Endothelial cell of hepatic sinusoid (primary cell): ENCODE results near the gene TMEM95.

Source experiments
- in situ Hi-C: cut with HindIII; loops from 2 replicates; pipeline ENCODE4 v1.10.0; 2017; ENCODE audit warnings: low sequenced_read_pairs

The TMEM95 gene

GRCh38 chr17:7370853-7371252 lies 15.9 kb downstream of the TMEM95 start:
- in situ Hi-C loops = no loop called here

GRCh38 chr17:7374353-7374752 lies 19.4 kb downstream of the TMEM95 start:
- in situ Hi-C loops = no loop called here

- in situ Hi-C loops = no loop called here
These were observed 24.2 kb downstream of the TMEM95 start for GRCh38 chr17:7379134-7379533.

GRCh38 chr17:7380321-7380720 lies 25.4 kb downstream of the TMEM95 start:
- in situ Hi-C loops = no loop called here

- in situ Hi-C loops = no loop called here
These were observed 26.1 kb downstream of the TMEM95 start, which contains the start of gene TNK1 for GRCh38 chr17:7380855-7381683. Gene TNK1 (plus strand): TSS chr17:7381089. CDS start chr17:7382927, 1,838 bp downstream.

GRCh38 chr17:7382901-7383300 lies 27.9 kb downstream of the TMEM95 start:
- in situ Hi-C loops = no loop called here

GRCh38 chr17:7383371-7383741 lies 28.4 kb downstream of the TMEM95 start:
- in situ Hi-C loops = no loop called here

GRCh38 chr17:7383742-7384488 lies 29.0 kb downstream of the TMEM95 start:
- in situ Hi-C loops = no loop called here

GRCh38 chr17:7384489-7385081 lies 29.6 kb downstream of the TMEM95 start:
- in situ Hi-C loops = loop anchor here (5.0 kb wide), 2 partner anchors 48 to 93 kb away; partner anchors contain the start of gene ZBTB4

- in situ Hi-C loops = loop anchor here (5.0 kb wide), 2 partner anchors 43 to 88 kb away; partner anchors contain the start of gene ZBTB4
These were observed 33.9 kb downstream of the TMEM95 start for GRCh38 chr17:7388856-7389255.

- in situ Hi-C loops = loop anchor here (5.0 kb wide), 2 partner anchors 42 to 87 kb away; partner anchors contain the start of gene ZBTB4
These were observed 35.3 kb downstream of the TMEM95 start for GRCh38 chr17:7389924-7390910.

GRCh38 chr17:7391307-7391706 lies 36.4 kb downstream of the TMEM95 start:
- in situ Hi-C loops = no loop called here

- in situ Hi-C loops = no loop called here
These were observed 38.0 kb downstream of the TMEM95 start for GRCh38 chr17:7392696-7393612.

GRCh38 chr17:7393613-7394451 lies 38.9 kb downstream of the TMEM95 start:
- in situ Hi-C loops = no loop called here

- in situ Hi-C loops = no loop called here
These were observed 39.7 kb downstream of the TMEM95 start, which contains the start of gene PLSCR3 for GRCh38 chr17:7394452-7395191. Gene PLSCR3 (minus strand): TSS chr17:7394525. CDS start chr17:7394110, 415 bp downstream.

- in situ Hi-C loops = no loop called here
These were observed 41.2 kb downstream of the TMEM95 start for GRCh38 chr17:7396147-7396546.

- in situ Hi-C loops = no loop called here
These were observed 43.7 kb downstream of the TMEM95 start for GRCh38 chr17:7398612-7399011.
